GM19193 (cell line): ENCODE results near the gene ATG7.

ENCODE experiments used
- POLR2A ChIP-seq: IDR thresholded peaks from 4 replicates; pipeline ENCODE4 v1.6.1; 2011; ENCODE audit not compliant: insufficient read depth, insufficient read length; ENCODE audit errors: extremely low read depth

The ATG7 gene

DNA sequence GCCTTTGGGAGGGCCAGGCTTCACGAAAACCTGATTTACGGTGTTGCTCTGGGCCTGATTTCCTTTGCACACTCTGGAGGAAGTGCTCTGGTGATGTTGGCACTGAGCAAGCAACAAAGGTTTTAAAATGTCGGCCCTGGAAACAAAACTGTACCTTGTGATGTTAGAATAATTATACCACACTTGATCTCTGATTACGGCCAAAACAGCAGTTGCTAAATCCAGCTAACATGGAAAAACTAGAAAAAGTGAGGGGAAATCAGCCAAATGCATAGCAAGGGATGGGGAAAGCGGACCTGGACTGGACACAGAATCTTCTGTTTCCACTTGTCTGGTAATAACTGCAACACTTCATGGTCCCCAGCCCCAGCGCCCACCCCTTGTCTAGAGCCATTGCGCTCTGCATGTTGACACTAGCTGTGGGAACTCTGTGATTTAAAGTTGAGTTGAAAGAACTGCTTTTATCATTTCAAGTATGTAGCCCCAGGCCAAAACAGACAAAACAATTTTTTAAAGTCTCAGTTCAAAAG lies 251.4 kb downstream of the ATG7 start:
- TF ChIP-seq POLR2A: no peak

GRCh38 chr3:11529281-11529680 lies 257.1 kb downstream of the ATG7 start:
- no peak for TF ChIP-seq POLR2A

DNA sequence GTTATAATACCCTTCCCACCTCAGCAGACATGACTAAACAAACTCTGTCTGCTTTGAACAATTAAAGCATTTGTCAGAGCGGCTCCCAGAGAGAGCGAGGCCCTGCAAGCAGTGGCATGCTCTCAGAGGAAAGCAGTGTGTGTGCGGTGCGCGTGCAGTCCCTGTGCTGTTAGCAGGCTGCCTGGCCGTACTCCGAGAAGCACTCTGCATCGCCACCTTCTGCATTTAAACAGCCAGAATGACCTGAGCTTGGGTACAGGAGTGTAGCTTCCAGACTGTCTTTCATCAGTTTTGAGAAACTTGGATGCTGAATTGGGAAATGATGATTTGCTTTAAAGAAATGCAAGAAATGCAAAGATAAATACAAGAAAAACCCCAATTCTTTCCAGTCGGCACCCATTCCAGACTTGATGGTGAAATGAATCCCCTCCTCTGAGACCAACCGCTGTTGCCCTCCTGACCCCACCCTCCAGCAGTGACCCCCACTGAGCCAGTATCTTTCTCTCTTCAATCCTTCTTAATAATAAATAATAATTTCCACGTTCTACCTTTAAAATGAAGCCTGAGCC lies 258.0 kb downstream of the ATG7 start:
- no peak for TF ChIP-seq POLR2A

DNA sequence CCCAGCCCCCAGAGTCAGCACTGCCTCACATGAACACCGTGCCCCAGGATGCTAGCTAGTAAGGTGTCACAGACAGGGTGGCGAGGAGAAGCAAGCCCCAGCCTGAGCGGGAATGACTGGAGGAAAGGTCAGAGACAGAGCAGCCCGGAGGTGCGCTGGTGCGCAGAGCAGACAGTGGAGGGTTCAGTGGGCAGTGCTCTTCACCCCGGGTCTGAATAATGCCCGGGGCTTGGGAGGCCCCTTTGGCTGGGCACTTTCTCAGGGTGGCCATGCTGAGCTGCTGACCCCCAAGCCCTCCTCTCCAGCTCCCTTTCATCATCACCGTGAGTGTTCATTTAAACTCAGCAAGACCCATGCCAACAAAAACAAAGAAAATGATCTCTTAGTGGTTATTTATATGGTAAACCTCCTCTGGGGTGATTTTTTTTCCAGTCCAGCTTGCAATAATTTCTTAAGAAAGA lies 260.8 kb downstream of the ATG7 start:
- no peak for TF ChIP-seq POLR2A

GRCh38 chr3:11534011-11534792 lies 262.0 kb downstream of the ATG7 start:
- TF ChIP-seq POLR2A: no peak

DNA sequence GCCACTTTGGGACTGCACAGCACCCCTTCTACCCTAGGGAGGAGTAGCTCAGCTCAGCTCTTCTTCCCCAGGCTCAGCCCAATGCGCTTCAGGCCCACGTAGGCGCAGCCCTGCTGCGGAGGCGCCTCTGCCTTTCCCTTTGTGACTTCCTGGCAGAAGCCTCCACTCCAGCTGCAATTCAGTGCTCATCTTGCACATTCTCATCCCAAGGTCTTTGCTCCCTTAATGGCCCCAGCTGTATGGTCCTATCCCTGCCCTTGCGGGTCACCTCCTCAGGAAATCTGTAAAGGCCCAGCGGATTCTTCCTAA lies 262.6 kb downstream of the ATG7 start:
- TF ChIP-seq POLR2A: no peak

DNA sequence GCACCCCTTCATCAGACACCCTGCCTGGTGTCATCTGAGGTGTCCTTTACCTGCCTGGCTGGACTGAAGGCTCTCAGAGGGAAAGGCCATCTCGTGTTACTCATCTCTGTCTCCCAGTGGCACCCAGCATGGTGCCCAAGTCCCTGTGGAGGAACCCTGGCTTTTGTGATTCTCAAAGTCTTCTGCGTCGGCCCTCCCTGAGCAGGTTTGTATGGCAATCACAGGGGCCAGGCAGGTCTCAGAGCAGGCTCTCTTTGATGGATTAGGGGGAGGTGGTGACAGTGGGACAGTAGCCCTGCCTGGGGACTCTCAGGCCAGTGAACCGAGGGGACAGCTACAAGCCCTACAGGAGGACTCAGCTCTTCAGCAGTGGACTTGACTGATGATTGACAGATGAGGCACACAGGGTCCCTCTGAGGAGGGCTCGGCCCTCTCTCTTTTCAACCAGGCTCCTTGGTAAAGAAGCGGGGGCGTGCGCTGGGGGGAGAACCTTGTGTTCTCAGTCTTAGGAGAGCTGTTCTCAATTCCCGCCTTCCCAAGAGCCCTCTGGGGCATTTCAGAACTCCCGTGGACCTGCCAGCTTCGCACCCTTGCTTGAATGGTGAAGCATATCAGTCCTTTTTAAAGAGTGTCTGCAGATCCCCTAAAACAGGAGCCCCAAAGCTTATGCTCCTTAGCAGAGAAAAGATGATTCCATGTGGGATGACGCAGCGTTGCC lies 263.2 kb downstream of the ATG7 start:
- TF ChIP-seq POLR2A: no peak

DNA sequence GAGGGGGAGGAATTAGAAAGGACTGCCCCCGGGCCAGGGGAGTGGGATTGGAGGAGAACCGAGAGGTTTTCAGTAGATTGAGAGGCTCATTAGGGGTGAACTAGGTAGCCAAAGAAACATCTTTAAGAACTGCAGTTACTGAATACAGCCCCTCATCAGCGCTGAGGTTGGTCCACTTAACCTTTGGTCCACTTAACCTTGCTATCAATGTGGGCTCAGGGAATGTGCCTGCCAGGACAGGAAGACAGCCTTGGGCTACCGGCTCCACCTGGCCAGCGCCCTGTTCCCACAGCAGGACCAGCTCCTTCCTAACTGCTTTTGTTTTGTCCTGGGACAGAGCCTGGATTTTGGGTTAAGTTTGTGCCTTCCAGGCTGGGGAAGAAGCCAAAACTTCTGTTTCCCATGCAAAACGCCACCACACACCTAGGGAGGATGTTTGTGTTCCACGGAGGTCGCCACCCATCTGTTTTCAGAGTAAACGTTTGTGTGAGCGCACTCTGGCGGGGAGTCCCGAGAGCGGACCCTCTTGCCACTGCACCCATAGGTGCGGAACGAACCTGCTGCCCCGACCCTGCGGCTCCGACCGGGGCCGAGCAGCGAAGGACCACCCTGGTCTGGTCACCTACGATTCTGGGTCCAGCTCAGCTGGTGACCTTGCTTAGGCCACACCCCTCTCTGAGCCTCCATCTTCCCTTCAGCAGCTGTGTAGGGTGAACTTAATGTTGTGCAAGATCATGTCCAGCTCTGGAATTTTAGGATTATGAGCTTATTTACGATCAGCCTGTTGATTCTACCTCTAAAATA lies 264.1 kb downstream of the ATG7 start:
- no peak for TF ChIP-seq POLR2A

DNA sequence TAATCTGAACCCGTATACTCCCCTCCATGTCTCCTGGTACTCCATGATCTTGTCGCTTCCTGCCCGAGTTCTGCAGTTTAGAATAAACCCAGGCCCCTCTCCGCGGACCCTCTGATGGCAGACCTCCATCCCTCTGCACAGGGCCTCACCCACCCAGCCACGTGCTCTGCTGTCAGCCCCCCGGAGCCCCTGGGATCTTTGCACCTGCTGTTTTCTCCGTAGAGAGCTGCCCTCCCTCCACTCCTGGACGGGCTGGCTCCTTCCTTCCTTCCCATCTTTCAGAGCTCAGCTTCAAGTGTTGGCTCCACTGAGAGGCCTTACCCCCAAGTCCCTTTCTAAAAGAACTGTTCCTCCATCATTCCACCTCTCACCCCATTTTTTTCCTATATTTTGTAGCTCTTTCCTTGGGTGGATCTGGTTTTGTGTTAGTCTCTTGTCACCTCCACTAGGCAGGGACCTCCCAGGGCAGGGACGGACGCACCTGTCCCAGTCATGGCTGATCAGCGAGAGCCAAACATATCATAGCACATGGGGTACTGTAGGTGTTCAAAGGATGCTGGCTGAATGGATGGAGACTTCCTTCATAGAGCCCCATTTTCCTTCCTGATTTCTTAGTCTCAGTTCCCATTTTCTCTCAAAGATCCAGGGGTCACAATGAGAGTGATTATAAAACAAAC lies 264.9 kb downstream of the ATG7 start:
- TF ChIP-seq POLR2A: no peak

- TF ChIP-seq POLR2A: no peak
Measured at GRCh38 chr3:11538581-11538980, 266.4 kb downstream of the ATG7 start.

GRCh38 chr3:11539218-11539617 lies 267.0 kb downstream of the ATG7 start:
- no peak for TF ChIP-seq POLR2A

DNA sequence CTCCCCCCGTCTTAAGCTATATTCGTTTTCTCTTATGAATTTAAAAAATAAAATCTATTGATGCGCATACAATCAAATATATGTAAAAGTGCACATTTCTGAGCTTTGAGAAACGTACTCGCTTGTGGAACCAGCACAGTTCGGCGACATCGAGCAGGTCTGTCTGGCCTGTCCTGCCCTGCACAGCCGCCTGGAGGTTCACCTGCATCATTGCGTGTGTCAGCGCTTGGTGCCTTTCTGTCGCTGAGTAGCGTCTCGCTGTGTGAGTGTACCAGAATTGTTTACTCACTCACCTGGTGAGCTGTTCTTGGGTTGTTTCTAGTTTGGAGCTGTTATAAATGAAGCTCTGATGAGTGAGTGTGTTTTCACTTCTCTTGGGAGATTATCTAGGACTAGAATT lies 267.5 kb downstream of the ATG7 start:
- TF ChIP-seq POLR2A: no peak

DNA sequence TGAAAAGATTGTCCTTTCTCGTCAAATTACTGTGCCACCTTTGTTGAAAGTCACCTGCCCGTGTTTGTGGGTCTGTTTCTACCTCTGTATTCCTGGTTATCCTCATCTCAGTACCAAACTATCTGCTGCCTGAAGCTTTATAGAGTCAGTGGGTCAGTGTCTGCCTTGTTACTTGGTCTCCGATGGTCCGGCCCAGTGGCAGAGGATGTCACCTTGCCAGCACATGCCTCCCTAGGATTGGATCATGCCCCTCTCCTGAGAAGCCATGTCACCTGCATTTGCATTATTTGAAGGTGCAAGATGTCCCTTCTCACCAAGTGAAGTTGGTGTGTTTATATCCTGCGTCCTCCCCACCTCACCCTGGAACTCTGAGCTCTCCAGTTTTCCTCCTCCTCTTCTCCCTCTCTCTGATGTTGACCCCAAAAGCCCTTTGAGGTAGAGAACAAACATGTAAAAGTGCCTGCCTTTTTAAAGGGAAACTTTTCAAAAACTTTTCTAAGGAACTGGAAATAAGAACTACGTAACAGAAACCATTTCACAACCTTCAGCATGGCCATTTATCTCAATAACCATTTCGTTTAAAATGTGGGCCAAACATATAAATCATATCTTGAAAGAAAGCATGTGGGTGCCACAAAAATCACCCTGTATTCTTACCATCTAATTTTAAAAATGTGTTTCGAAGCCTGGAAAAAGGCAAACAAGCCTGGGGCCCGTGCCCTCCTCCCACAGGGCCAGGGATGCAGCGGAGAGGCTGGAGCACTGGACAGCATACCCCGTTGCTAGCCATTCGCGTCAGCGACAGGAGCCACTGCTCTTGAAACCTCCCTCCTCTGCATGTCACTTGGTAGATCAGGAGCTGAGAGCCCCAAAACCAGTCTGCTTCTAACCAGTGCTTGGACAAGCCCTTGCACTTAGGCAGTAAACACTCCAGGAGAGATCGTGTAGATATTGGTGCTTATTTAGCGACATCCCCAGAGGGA lies 269.4 kb downstream of the ATG7 start:
- no peak for TF ChIP-seq POLR2A
